ENCODE measurements around the gene CLMP. TPM values are rescaled to one million over a fixed set of nuclear protein-coding genes. Genes with fewer than 3 reads are reported as not detected.
A peak's percentile ranks its signal among the peaks of the same experiment; 100 is the strongest.

CLMP gene
- total and polyA plus RNA-seq, 9 of the 15 experiments (the other 6 are each of a cell fraction or from before 2014, with no cell fraction given) = 0.02 to 0.15 (median 0.03) TPM; not detected in 6

- BruUV-seq (replicated peaks) = no TSS peak
- ChIA-PET POLR2A (interaction anchor here (1.2 kb wide), 1 partner anchor 136 kb away, joined by 4 read pairs; no protein-coding TSS in a partner anchor), CTCF (ENCODE audit: low intra/inter-chr PET ratio) (interaction anchor here (1.0 to 2.7 kb wide), 3 partner anchors 136 to 150 kb away, joined by 3 to 13 read pairs (median 3); no protein-coding TSS in a partner anchor)
- no peak overlapping the region for H3K4me2 ChIP-seq (ENCODE audit: insufficient read depth, low read length)
- H3K4me3 ChIP-seq = no peak overlapping the region
- H2AFZ ChIP-seq (ENCODE audit: low read depth, low read length) = no peak overlapping the region
- H4K20me1 ChIP-seq (replicated peaks; ENCODE audit: control insufficient read depth, insufficient read depth, low read length) = no peaks in the 10 kb centered on the region
- H3K9ac ChIP-seq (ENCODE audit: insufficient read depth in 1 of 2, low read depth in 2 of 2, low read length in 2 of 2) = no peak overlapping the region
- no peaks in the 10 kb centered on the region; the same call in 1 of the 2 replicates for H3K9me3 ChIP-seq (replicated peaks; ENCODE audit: control insufficient read depth, insufficient read depth, low read depth, low read length)
- H3K4me1 ChIP-seq (replicated peaks in 1 of 2; ENCODE audit: control insufficient read depth in 2 of 2, insufficient read depth in 2 of 2, low read length in 2 of 2) = no peaks in the 10 kb centered on the region; a peak in 1 of 5 replicates
- in situ Hi-C loops (cut with MboI) (loop anchor here (25.0 kb wide), 1 partner anchor 376 kb away; no protein-coding TSS in a partner anchor), intact Hi-C loops (cut with micrococcal nuclease) (loop anchor here (1.0 to 5.0 kb wide), 3 partner anchors 136 to 367 kb away; no protein-coding TSS in a partner anchor)
- DNase-seq (ENCODE audit: extremely low read depth in 1 of 4, low spot score in 3 of 4) (peak; percentile 39 to 58 (median 58)), FAIRE-seq (peak; percentile 89), ATAC-seq (peak; percentile 90)
- no peaks in the 10 kb centered on the region for H3K9me1 ChIP-seq (ENCODE audit: control insufficient read depth, insufficient read depth, low read length)
- no peaks in the 10 kb centered on the region for H3K36me3 ChIP-seq (ENCODE audit: control insufficient read depth, insufficient read depth, low read length)
- H3K79me2 ChIP-seq (ENCODE audit: control insufficient read depth, insufficient read depth, low read length) = no peaks in the 10 kb centered on the region
- H3K27me3 ChIP-seq (ENCODE audit: control insufficient read depth in 2 of 2, insufficient read depth in 2 of 2, low read length in 2 of 2) = peaks cover 21 to 30% of the 10 kb centered on the region in 2 experiments; a peak in 3 of 5 replicates
- 18% methylated on average over 4 of the region's 4 CpGs for WGBS (ENCODE audit: insufficient coverage, low coverage, missing lambda C conversion rate)
- H3K27ac ChIP-seq (ENCODE audit: extremely low read depth, low read depth, low read length) = no peak overlapping the region
- TF ChIP-seq, protein P1, sequence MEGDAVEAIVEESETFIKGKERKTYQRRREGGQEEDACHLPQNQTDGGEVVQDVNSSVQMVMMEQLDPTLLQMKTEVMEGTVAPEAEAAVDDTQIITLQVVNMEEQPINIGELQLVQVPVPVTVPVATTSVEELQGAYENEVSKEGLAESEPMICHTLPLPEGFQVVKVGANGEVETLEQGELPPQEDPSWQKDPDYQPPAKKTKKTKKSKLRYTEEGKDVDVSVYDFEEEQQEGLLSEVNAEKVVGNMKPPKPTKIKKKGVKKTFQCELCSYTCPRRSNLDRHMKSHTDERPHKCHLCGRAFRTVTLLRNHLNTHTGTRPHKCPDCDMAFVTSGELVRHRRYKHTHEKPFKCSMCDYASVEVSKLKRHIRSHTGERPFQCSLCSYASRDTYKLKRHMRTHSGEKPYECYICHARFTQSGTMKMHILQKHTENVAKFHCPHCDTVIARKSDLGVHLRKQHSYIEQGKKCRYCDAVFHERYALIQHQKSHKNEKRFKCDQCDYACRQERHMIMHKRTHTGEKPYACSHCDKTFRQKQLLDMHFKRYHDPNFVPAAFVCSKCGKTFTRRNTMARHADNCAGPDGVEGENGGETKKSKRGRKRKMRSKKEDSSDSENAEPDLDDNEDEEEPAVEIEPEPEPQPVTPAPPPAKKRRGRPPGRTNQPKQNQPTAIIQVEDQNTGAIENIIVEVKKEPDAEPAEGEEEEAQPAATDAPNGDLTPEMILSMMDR (IDR thresholded peaks at IDR 0.05 in 2 of 3, conservative IDR thresholded peaks at IDR 0.05 in 1 of 3; ENCODE audit: insufficient read depth in 2 of 3, low read depth in 1 of 3, low read length in 3 of 3) = peak; percentile 52 to 79 (median 58); a peak in 5 of 6 replicates
- peak; percentile 64 for TF ChIP-seq SMC3 (conservative IDR thresholded peaks at IDR 0.05; ENCODE audit: insufficient read depth, low read depth, low read length)
- TF ChIP-seq RAD21 (CRISPR knock-in tag; conservative IDR thresholded peaks at IDR 0.05 in 1 of 2, IDR thresholded peaks at IDR 0.05 in 1 of 2) = peak; percentile 49 to 82
- TF ChIP-seq ZNF12 (CRISPR knock-in tag; IDR thresholded peaks at IDR 0.05) = no peak
- TF ChIP-seq ESRRA (IDR thresholded peaks at IDR 0.05; ENCODE audit: borderline replicate concordance, low read depth) = no peak
- no peak for TF ChIP-seq SREBF1 (IDR thresholded peaks at IDR 0.05; ENCODE audit: borderline replicate concordance, low read depth, low read length)
- TF ChIP-seq BMI1 (IDR thresholded peaks at IDR 0.05; ENCODE audit: low read length) = peak; percentile 49; the same call in 1 of the 2 replicates
- TF ChIP-seq MEF2A (IDR thresholded peaks at IDR 0.05; ENCODE audit: control insufficient read depth, low read depth, low read length) = 0 out of 2 replicates have a peak, but pooled peaks have one; percentile 67
- peak; percentile 59; the same call in 1 of the 2 replicates for TF ChIP-seq REST (IDR thresholded peaks at IDR 0.05; ENCODE audit: borderline replicate concordance)
- TF ChIP-seq REST (CRISPR knock-in tag; IDR thresholded peaks at IDR 0.05; ENCODE audit: low read depth) = no peak
- no peak for TF ChIP-seq COPS2 (conservative IDR thresholded peaks at IDR 0.05)
Observed at GRCh38 chr11:123111465-123111864, 83.6 kb downstream of the CLMP start.

All from K562 (cell line).